Panc1 (cell line): ENCODE data around the gene SVBP. TPM values are rescaled to one million over a fixed set of nuclear protein-coding genes. Genes with fewer than 3 reads are reported as not detected.

Experiments
- ATAC-seq: fragments of 200-7000 bp; cut with Tn5 transposase; 2 replicates; pipeline ENCODE4 v1.9.1; 2020; ENCODE audit warnings: mild to moderate bottlenecking, moderate library complexity
- BruUV-seq: library from RNA; stranded (reverse); fragments of 400-500 nt; replicated peaks from 2 replicates; lab custom pipeline; 2021; lab: Mats Ljungman, UMichigan
- CTCF ChIA-PET: fragments of 300-600 bp; sonication (Branson Sonifier 250); formaldehyde crosslinking; loops from one replicate; lab custom pipeline; 2022; ENCODE audit warnings: antibody characterized with exemption; lab: Charles Lee
- POLR2A ChIA-PET: fragments of 300-600 bp; sonication (Branson Sonifier 250); formaldehyde crosslinking; loops from one replicate; lab custom pipeline; 2022; ENCODE audit warnings: antibody characterized with exemption; lab: Charles Lee
- DNase-seq: peaks from one replicate; pipeline ENCODE4 v3.0.0-alpha.2; 2010; ENCODE audit warnings: low read depth, low spot score
- H3K27ac ChIP-seq: 2 replicates; pipeline ENCODE4 v1.5.1; 2011; ENCODE audit warnings: mild to moderate bottlenecking, low read length, inconsistent platforms
- H3K27me3 ChIP-seq: fragments of 200-500 bp; sonication (Bioruptor generic); 2 replicates; pipeline ENCODE4 v1.6.0; 2014; ENCODE audit warnings: low read length, inconsistent platforms; ENCODE audit not compliant: control insufficient read depth, insufficient read depth
- H3K36me3 ChIP-seq: fragments of 200-500 bp; sonication (Bioruptor generic); 2 replicates; pipeline ENCODE4 v1.5.1; 2014; ENCODE audit warnings: inconsistent platforms, mild to moderate bottlenecking, low read length, moderate library complexity; ENCODE audit not compliant: control insufficient read depth, insufficient read depth
- H3K4me1 ChIP-seq: 2 replicates; pipeline ENCODE4 v1.5.1; 2011; ENCODE audit warnings: inconsistent platforms, mild to moderate bottlenecking, low read length, moderate library complexity; ENCODE audit not compliant: control insufficient read depth, insufficient read depth
- H3K4me3 ChIP-seq, 2 experiments: 2 replicates each; pipeline ENCODE4 v1.5.1; 2011 to 2012; ENCODE audit warnings: low read depth in 2 of 2, low read length in 2 of 2, mild to moderate bottlenecking in 2 of 2, inconsistent platforms in 1 of 2, moderate library complexity in 1 of 2
- H3K9me3 ChIP-seq: fragments of 200-500 bp; sonication (Bioruptor generic); 2 replicates; pipeline ENCODE4 v1.5.1; 2014; ENCODE audit warnings: low read depth, mild to moderate bottlenecking, inconsistent platforms, low read length, moderate library complexity; ENCODE audit not compliant: control insufficient read depth, insufficient read depth
- POLR2AphosphoS5 ChIP-seq: IDR thresholded peaks from 2 replicates; pipeline ENCODE4 v1.6.1; 2012; ENCODE audit warnings: mild to moderate bottlenecking, low read depth, low read length, moderate library complexity
- REST ChIP-seq, 2 experiments: IDR thresholded peaks; 2 replicates each; pipeline ENCODE4 v1.6.1; 2011 to 2012; ENCODE audit warnings: low read depth in 2 of 2, control low read depth in 1 of 2, low read length in 1 of 2, mild to moderate bottlenecking in 1 of 2, moderate library complexity in 1 of 2; ENCODE audit not compliant: insufficient read depth in 1 of 2
- SIN3A ChIP-seq: IDR thresholded peaks from 2 replicates; pipeline ENCODE4 v1.6.1; 2012; ENCODE audit warnings: low read depth, mild to moderate bottlenecking, low read length, moderate library complexity, borderline replicate concordance; ENCODE audit not compliant: insufficient read depth
- TCF7L2 ChIP-seq: IDR thresholded peaks from 2 replicates; pipeline ENCODE4 v1.6.1; 2011; ENCODE audit warnings: mild to moderate bottlenecking, low read depth, low read length, inconsistent platforms
- in situ Hi-C: cut with HindIII; loops from 2 replicates; pipeline ENCODE4 v1.10.0; 2016; ENCODE audit warnings: low sequenced_read_pairs, low pct_unique_long_range_greater_than_20kb
- intact Hi-C: fragments of 100-400 bp; cut with micrococcal nuclease; formaldehyde crosslinking; loops from one replicate; pipeline ENCODE4 v1.10.0; 2022; ENCODE audit not compliant: unreplicated experiment
- total RNA-seq: library from RNA; stranded (reverse); gene quantifications from one replicate; pipeline ENCODE4 v1.2.1, GENCODE V29; 2021; ENCODE audit not compliant: unreplicated experiment
- TF ChIP-seq, protein P1 (sequence below): fragments of 450-650 bp; IDR thresholded peaks from 2 replicates; pipeline ENCODE4 v1.5.1; 2017; ENCODE audit warnings: mild to moderate bottlenecking

The SVBP gene
- total RNA-seq, 1 experiment from 2014 or later, result 21.2 TPM

DNA sequence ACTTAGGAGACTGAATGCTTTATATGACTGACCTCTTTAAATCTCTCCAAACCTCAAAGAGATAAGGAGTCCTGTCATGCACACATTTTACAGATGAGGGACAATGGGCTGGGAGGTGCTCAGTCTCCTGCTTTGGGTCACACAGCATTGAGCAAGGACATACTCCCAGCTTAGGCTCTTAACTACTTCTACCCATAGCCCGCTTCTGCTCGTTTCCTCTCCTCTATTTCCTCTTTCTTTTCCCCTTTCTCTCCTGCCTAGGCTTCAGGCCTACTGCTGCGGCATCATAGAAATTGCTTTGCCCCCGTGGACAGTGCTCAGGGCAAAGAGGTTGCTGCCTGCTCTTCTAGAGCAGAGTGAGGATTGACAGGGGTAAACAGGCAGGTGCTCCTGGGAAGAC is 16.8 kb upstream of the SVBP start:
- BruUV-seq, result no TSS peak
- H3K9me3 ChIP-seq, result no peaks in the 10 kb centered on the region
- H3K27ac ChIP-seq, result no peak overlapping the region
- ChIA-PET POLR2A (no interaction called here), CTCF (no interaction called here)
- TF ChIP-seq, protein P1, sequence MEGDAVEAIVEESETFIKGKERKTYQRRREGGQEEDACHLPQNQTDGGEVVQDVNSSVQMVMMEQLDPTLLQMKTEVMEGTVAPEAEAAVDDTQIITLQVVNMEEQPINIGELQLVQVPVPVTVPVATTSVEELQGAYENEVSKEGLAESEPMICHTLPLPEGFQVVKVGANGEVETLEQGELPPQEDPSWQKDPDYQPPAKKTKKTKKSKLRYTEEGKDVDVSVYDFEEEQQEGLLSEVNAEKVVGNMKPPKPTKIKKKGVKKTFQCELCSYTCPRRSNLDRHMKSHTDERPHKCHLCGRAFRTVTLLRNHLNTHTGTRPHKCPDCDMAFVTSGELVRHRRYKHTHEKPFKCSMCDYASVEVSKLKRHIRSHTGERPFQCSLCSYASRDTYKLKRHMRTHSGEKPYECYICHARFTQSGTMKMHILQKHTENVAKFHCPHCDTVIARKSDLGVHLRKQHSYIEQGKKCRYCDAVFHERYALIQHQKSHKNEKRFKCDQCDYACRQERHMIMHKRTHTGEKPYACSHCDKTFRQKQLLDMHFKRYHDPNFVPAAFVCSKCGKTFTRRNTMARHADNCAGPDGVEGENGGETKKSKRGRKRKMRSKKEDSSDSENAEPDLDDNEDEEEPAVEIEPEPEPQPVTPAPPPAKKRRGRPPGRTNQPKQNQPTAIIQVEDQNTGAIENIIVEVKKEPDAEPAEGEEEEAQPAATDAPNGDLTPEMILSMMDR, result no peak
- TF ChIP-seq SIN3A, result no peak
- no peak for TF ChIP-seq REST (IDR thresholded peaks at IDR 0.05; ENCODE audit: insufficient read depth in 1 of 2, low read depth in 2 of 2, low read length in 1 of 2)
- no peak for TF ChIP-seq POLR2AphosphoS5
- no peak for TF ChIP-seq TCF7L2
- DNase-seq (no peak), ATAC-seq (no peak)
- H3K4me1 ChIP-seq, result no peaks in the 10 kb centered on the region
- no peak overlapping the region for H3K4me3 ChIP-seq
- no peaks in the 10 kb centered on the region for H3K27me3 ChIP-seq
- in situ Hi-C loops, result no loop called here
- no peaks in the 10 kb centered on the region for H3K36me3 ChIP-seq
- intact Hi-C loops, result no loop called here

DNA sequence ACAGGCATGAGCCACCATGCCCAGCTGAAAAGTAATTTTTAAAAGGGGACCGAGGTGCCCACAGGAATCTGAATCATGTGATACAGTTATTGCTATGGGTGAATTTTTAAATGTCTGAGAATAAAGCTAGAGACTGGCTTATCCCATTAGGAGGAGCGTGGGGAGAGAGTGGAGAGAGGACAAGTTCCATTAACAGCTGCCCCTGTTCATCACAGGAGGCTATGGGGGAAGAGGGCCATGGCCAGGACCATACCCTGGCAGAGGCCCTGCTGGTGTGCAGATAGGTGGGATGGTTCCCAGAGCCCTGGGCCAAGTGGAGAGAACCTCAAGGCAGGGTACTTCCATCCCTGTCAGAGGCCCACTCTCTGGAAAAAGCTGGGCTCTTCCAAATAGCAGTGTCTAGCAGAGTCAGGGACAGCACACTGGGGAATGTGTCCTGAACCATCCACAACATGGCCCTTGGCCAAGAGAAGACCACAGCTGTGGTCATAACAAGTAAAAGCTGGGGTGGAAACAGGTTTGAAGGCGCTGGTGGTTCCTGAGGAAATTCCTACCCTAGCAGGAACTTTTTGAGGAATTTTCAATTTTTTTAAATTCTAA is 15.5 kb upstream of the SVBP start:
- POLR2A ChIA-PET, result interaction anchor here (0.5 to 1.0 kb wide), 2 partner anchors 13 to 88 kb away, joined by 4 to 9 read pairs; partner anchors contain the start of gene ZNF691
- in situ Hi-C loops (no loop called here), intact Hi-C loops (no loop called here)
- H3K36me3 ChIP-seq, result no peaks in the 10 kb centered on the region
- no peak overlapping the region for H3K27ac ChIP-seq
- ATAC-seq, result no peak
- TF ChIP-seq REST (IDR thresholded peaks at IDR 0.05; ENCODE audit: insufficient read depth in 1 of 2, low read depth in 2 of 2, low read length in 1 of 2) (no peak), POLR2AphosphoS5 (no peak), SIN3A (no peak), TCF7L2 (no peak)
- TF ChIP-seq, protein P1, result no peak
- no peaks in the 10 kb centered on the region for H3K9me3 ChIP-seq
- BruUV-seq, result no TSS peak
- CTCF ChIA-PET, result interaction anchor here (0.6 to 0.7 kb wide), 2 partner anchors 25 to 289 kb away, joined by 3 to 5 read pairs; no protein-coding TSS in a partner anchor
- H3K27me3 ChIP-seq, result no peaks in the 10 kb centered on the region
- no peak for DNase-seq
- no peaks in the 10 kb centered on the region for H3K4me1 ChIP-seq
- no peak overlapping the region for H3K4me3 ChIP-seq
